HepG2 (cell line): ENCODE measurements around the gene LRRC28. TPM values are rescaled to one million over a fixed set of nuclear protein-coding genes. Genes with fewer than 3 reads are reported as not detected.

Experiments
- ATF3 ChIP-seq: sonication (generic); formaldehyde crosslinking; IDR thresholded peaks from 2 replicates; pipeline ENCODE4 v1.4.0; 2020; ENCODE audit warnings: missing genetic modification reagents
- CSRNP1 ChIP-seq: sonication (generic); formaldehyde crosslinking; IDR thresholded peaks from 2 replicates; pipeline ENCODE4 v1.8.1; 2023; ENCODE audit warnings: mild to moderate bottlenecking, missing genetic modification reagents
- HMGXB4 ChIP-seq, 2 experiments: sonication (generic) in 1 of 2; formaldehyde crosslinking in 1 of 2; IDR thresholded peaks; 2 replicates each; pipeline versions ENCODE4 v1.4.0 to v1.6.1; 2018 to 2020; ENCODE audit warnings: missing genetic modification reagents in 2 of 2, borderline replicate concordance in 1 of 2, low read depth in 1 of 2, mild to moderate bottlenecking in 1 of 2, missing biosample characterization in 1 of 2
- MXD4 ChIP-seq: IDR thresholded peaks from 2 replicates; pipeline ENCODE4 v1.6.1; 2016; ENCODE audit warnings: mild to moderate bottlenecking, missing biosample characterization, missing genetic modification reagents
- RFXANK ChIP-seq: IDR thresholded peaks from 2 replicates; pipeline ENCODE4 v1.6.1; 2016
- RORA ChIP-seq: sonication (generic); formaldehyde crosslinking; IDR thresholded peaks from 2 replicates; pipeline ENCODE4 v1.5.0; 2020; ENCODE audit warnings: mild to moderate bottlenecking, missing genetic modification reagents, moderate library complexity
- SNAPC5 ChIP-seq: sonication (generic); formaldehyde crosslinking; IDR thresholded peaks from 2 replicates; pipeline ENCODE4 v1.8.1; 2023; ENCODE audit warnings: mild to moderate bottlenecking, missing genetic modification reagents, borderline replicate concordance
- TP53 ChIP-seq: sonication (generic); formaldehyde crosslinking; conservative IDR thresholded peaks from 2 replicates; pipeline ENCODE4 v1.4.0; 2020; ENCODE audit warnings: missing genetic modification reagents
- ZFP62 ChIP-seq: sonication (generic); formaldehyde crosslinking; IDR thresholded peaks from 2 replicates; pipeline ENCODE4 v1.4.0; 2020; ENCODE audit warnings: missing genetic modification reagents
- ZMYM2 ChIP-seq: sonication (generic); formaldehyde crosslinking; IDR thresholded peaks from 2 replicates; pipeline ENCODE4 v1.8.0; 2022; ENCODE audit warnings: mild to moderate bottlenecking, missing genetic modification reagents
- ZNF318 ChIP-seq: sonication (generic); formaldehyde crosslinking; IDR thresholded peaks from 2 replicates; pipeline ENCODE4 v1.4.0; 2020; ENCODE audit warnings: mild to moderate bottlenecking, missing genetic modification reagents
- ZNF383 ChIP-seq: sonication (generic); formaldehyde crosslinking; IDR thresholded peaks from 2 replicates; pipeline ENCODE4 v1.4.0; 2020; ENCODE audit warnings: missing genetic modification reagents, mild to moderate bottlenecking, borderline replicate concordance
- ZNF512B ChIP-seq: sonication (generic); formaldehyde crosslinking; IDR thresholded peaks from 2 replicates; pipeline ENCODE4 v1.5.1; 2020; ENCODE audit warnings: missing genetic modification reagents, mild to moderate bottlenecking, borderline replicate concordance
- polyA plus RNA-seq, 8 experiments: library from polyadenylated mRNA; depleted of rRNA in 3 of 8; stranded (reverse) in 7 of 8; unstranded in 1 of 8; fragments of >200 nt; fragmentation: Illumina TruSeq in 4 of 8; extraction: Trizol in 4 of 8; gene quantifications; 2 replicates each; pipeline versions ENCODE4 v1.2.1 to v1.2.3, GENCODE V29; 2011 to 2016; ENCODE audit warnings: low read depth in 4 of 8, missing spikeins in 1 of 8, mixed read lengths in 1 of 8; ENCODE audit not compliant: insufficient read depth in 1 of 8
- total RNA-seq, 5 experiments: library from RNA; depleted of rRNA; stranded (reverse); fragments of >200 nt; fragmentation: Illumina TruSeq; extraction: Trizol; gene quantifications; 2 replicates each; pipeline ENCODE4 v1.2.3, GENCODE V29; 2016; ENCODE audit warnings: low read depth in 1 of 5

LRRC28 gene
- total and polyA plus RNA-seq, 2 of the 13 experiments (the other 11 are each of a cell fraction or from before 2014, with no cell fraction given): 17.5 to 21.3 TPM

- TF ChIP-seq ATF3 (CRISPR knock-in tag): no peak
- no peak for TF ChIP-seq RORA (CRISPR knock-in tag)
- TF ChIP-seq ZNF383 (CRISPR knock-in tag): no peak
- TF ChIP-seq RFXANK (CRISPR knock-in tag): no peak
- TF ChIP-seq MXD4 (CRISPR knock-in tag): no peak
- no peak for TF ChIP-seq ZNF512B (CRISPR knock-in tag)
- no peak for TF ChIP-seq ZMYM2 (CRISPR knock-in tag)
- no peak for TF ChIP-seq SNAPC5
- TF ChIP-seq TP53: no peak
- no peak for TF ChIP-seq ZFP62 (CRISPR knock-in tag)
- TF ChIP-seq CSRNP1: no peak
- TF ChIP-seq ZNF318 (CRISPR knock-in tag): no peak
- no peak for TF ChIP-seq HMGXB4 (CRISPR knock-in tag; IDR thresholded peaks at IDR 0.05; ENCODE audit: borderline replicate concordance in 1 of 2, low read depth in 1 of 2)
Observed at GRCh38 chr15:99326235-99326634, 75.0 kb downstream of the LRRC28 start (continued).
